Measurements from ENCODE around the gene MARK1.

DNA sequence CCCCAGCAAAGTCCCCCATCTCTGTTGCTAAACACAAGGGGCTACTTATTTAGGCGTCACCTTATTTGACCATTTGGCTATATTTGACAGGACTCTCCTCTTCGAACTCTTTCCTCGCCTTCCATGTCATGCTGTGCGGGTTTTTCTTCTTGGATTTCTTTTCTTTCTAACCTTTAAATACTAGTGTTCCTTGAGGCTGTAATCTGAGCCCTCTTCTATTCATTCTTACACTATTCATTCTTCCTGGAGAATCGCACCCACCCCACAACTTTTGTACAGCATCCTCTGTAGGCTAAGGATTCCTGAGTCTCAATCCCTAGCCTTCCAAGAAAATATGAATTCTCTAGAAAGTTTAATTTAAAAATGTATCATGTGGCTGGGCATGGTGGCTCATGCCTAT, 100.5 kb downstream of the MARK1 start:
- no peak for TF ChIP-seq CTCF (IDR thresholded peaks at IDR 0.05)
- no peak for TF ChIP-seq RCOR1 (IDR thresholded peaks at IDR 0.05; ENCODE audit: low read length)
- TF ChIP-seq EZH2phosphoT487 (IDR thresholded peaks at IDR 0.05; ENCODE audit: borderline replicate concordance, low read depth): no peak
- TF ChIP-seq EP300 (IDR thresholded peaks at IDR 0.05; ENCODE audit: borderline replicate concordance in 1 of 2, low read depth in 1 of 2, low read length in 1 of 2): no peak
- TF ChIP-seq CHD2 (IDR thresholded peaks at IDR 0.05; ENCODE audit: low read length, partially characterized antibody): no peak
- no peak for TF ChIP-seq USF2 (IDR thresholded peaks at IDR 0.05; ENCODE audit: borderline replicate concordance, low read depth, low read length)

Measured in SK-N-SH (cell line).